ENCODE results near the gene ATP6V0E1.

- no peak for TF ChIP-seq SRF (IDR thresholded peaks at IDR 0.05; ENCODE audit: low read depth)
- TF ChIP-seq, protein P1, sequence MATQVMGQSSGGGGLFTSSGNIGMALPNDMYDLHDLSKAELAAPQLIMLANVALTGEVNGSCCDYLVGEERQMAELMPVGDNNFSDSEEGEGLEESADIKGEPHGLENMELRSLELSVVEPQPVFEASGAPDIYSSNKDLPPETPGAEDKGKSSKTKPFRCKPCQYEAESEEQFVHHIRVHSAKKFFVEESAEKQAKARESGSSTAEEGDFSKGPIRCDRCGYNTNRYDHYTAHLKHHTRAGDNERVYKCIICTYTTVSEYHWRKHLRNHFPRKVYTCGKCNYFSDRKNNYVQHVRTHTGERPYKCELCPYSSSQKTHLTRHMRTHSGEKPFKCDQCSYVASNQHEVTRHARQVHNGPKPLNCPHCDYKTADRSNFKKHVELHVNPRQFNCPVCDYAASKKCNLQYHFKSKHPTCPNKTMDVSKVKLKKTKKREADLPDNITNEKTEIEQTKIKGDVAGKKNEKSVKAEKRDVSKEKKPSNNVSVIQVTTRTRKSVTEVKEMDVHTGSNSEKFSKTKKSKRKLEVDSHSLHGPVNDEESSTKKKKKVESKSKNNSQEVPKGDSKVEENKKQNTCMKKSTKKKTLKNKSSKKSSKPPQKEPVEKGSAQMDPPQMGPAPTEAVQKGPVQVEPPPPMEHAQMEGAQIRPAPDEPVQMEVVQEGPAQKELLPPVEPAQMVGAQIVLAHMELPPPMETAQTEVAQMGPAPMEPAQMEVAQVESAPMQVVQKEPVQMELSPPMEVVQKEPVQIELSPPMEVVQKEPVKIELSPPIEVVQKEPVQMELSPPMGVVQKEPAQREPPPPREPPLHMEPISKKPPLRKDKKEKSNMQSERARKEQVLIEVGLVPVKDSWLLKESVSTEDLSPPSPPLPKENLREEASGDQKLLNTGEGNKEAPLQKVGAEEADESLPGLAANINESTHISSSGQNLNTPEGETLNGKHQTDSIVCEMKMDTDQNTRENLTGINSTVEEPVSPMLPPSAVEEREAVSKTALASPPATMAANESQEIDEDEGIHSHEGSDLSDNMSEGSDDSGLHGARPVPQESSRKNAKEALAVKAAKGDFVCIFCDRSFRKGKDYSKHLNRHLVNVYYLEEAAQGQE (IDR thresholded peaks at IDR 0.05; ENCODE audit: low read depth), result no peak
- TF ChIP-seq, protein P2, sequence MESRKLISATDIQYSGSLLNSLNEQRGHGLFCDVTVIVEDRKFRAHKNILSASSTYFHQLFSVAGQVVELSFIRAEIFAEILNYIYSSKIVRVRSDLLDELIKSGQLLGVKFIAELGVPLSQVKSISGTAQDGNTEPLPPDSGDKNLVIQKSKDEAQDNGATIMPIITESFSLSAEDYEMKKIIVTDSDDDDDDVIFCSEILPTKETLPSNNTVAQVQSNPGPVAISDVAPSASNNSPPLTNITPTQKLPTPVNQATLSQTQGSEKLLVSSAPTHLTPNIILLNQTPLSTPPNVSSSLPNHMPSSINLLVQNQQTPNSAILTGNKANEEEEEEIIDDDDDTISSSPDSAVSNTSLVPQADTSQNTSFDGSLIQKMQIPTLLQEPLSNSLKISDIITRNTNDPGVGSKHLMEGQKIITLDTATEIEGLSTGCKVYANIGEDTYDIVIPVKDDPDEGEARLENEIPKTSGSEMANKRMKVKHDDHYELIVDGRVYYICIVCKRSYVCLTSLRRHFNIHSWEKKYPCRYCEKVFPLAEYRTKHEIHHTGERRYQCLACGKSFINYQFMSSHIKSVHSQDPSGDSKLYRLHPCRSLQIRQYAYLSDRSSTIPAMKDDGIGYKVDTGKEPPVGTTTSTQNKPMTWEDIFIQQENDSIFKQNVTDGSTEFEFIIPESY (IDR thresholded peaks at IDR 0.05; ENCODE audit: extremely low read depth, insufficient replicate concordance, low read length), result no peak
- TF ChIP-seq, protein P3, sequence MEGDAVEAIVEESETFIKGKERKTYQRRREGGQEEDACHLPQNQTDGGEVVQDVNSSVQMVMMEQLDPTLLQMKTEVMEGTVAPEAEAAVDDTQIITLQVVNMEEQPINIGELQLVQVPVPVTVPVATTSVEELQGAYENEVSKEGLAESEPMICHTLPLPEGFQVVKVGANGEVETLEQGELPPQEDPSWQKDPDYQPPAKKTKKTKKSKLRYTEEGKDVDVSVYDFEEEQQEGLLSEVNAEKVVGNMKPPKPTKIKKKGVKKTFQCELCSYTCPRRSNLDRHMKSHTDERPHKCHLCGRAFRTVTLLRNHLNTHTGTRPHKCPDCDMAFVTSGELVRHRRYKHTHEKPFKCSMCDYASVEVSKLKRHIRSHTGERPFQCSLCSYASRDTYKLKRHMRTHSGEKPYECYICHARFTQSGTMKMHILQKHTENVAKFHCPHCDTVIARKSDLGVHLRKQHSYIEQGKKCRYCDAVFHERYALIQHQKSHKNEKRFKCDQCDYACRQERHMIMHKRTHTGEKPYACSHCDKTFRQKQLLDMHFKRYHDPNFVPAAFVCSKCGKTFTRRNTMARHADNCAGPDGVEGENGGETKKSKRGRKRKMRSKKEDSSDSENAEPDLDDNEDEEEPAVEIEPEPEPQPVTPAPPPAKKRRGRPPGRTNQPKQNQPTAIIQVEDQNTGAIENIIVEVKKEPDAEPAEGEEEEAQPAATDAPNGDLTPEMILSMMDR (IDR thresholded peaks at IDR 0.05 in 2 of 3, conservative IDR thresholded peaks at IDR 0.05 in 1 of 3; ENCODE audit: borderline replicate concordance in 1 of 3, insufficient read depth in 1 of 3, low read depth in 2 of 3, low read length in 2 of 3), result no peak
- TF ChIP-seq POLR2AphosphoS5 (IDR thresholded peaks at IDR 0.05; ENCODE audit: low read depth, low read length), result no peak
- no peak for TF ChIP-seq RAD21 (IDR thresholded peaks at IDR 0.05; ENCODE audit: low read depth)
- TF ChIP-seq EZH2 (IDR thresholded peaks at IDR 0.05), result no peak
- TF ChIP-seq CEBPB (IDR thresholded peaks at IDR 0.05; ENCODE audit: low read depth), result no peak
- TF ChIP-seq EZH2phosphoT487 (IDR thresholded peaks at IDR 0.05; ENCODE audit: borderline replicate concordance), result no peak
- no peak for TF ChIP-seq POLR2A (IDR thresholded peaks at IDR 0.05; ENCODE audit: borderline replicate concordance, extremely low read depth, insufficient read depth, insufficient read length)
Measured at GRCh38 chr5:172943283-172943841, 40.2 kb upstream of the ATP6V0E1 start.

Data from HCT116 (cell line).